IPS-NIHi11 (cell line): Measurements from ENCODE around the gene AKAP14.
"Not testable (repeated sequence)": the region's sequence is repeated elsewhere in the genome, so short reads cannot be mapped to it uniquely, and the experiment has no call there.

Experiments
- DNase-seq: peaks from one replicate; pipeline ENCODE4 v3.0.0; 2012; ENCODE audit warnings: mixed read lengths, low spot score

Gene AKAP14

GRCh38 chrX:119922391-119922790 is 26.7 kb downstream of the AKAP14 start:
- not testable (repeated sequence) for DNase-seq

- DNase-seq: no peak
Observed at GRCh38 chrX:119935215-119935874, 39.7 kb downstream of the AKAP14 start.

GRCh38 chrX:119941336-119941735 is 45.6 kb downstream of the AKAP14 start:
- DNase-seq: no peak

GRCh38 chrX:119942173-119942819 is 46.6 kb downstream of the AKAP14 start:
- DNase-seq: no peak

GRCh38 chrX:119942831-119943184 is 47.1 kb downstream of the AKAP14 start:
- no peak for DNase-seq

- DNase-seq: peak; percentile 82
Observed at GRCh38 chrX:119943185-119943988, 47.7 kb downstream of the AKAP14 start, which contains the start of gene NKAP. TSS of gene NKAP (minus strand) at chrX:119943751. CDS start at chrX:119943605, 146 bp downstream.

GRCh38 chrX:119945481-119945880 is 49.8 kb downstream of the AKAP14 start:
- DNase-seq: no peak

GRCh38 chrX:119948381-119948780 is 52.7 kb downstream of the AKAP14 start:
- no peak for DNase-seq

GRCh38 chrX:119954374-119954773 is 58.7 kb downstream of the AKAP14 start:
- DNase-seq: no peak

- DNase-seq: not testable (repeated sequence)
Observed at GRCh38 chrX:119955807-119956570, 60.3 kb downstream of the AKAP14 start.

GRCh38 chrX:119960625-119961024 is 64.9 kb downstream of the AKAP14 start:
- no peak for DNase-seq

GRCh38 chrX:119966837-119967236 is 71.1 kb downstream of the AKAP14 start:
- not testable (repeated sequence) for DNase-seq
